H9 (cell line): ENCODE data around the gene UBAC2. TPM values are rescaled to one million over a fixed set of nuclear protein-coding genes. Genes with fewer than 3 reads are reported as not detected.

ENCODE experiments used
- DNase-seq: peaks from one replicate; pipeline ENCODE4 v3.0.0-alpha.2; 2017
- H2AFZ ChIP-seq: one replicate; pipeline ENCODE4 v1.6.1; 2013; ENCODE audit warnings: mild to moderate bottlenecking, low read length, control low read depth, moderate library complexity
- H2AK5ac ChIP-seq: 2 replicates; pipeline ENCODE4 v1.6.1; 2013; ENCODE audit warnings: low read length, control low read depth, mixed read lengths; ENCODE audit not compliant: insufficient read length
- H2BK120ac ChIP-seq: one replicate; pipeline ENCODE4 v1.6.1; 2013; ENCODE audit warnings: low read depth, mild to moderate bottlenecking, low read length, control low read depth, inconsistent platforms; ENCODE audit not compliant: poor library complexity, severe bottlenecking
- H2BK12ac ChIP-seq: 2 replicates; pipeline ENCODE4 v1.6.1; 2013; ENCODE audit warnings: low read length, control low read depth, mixed read lengths, low read depth; ENCODE audit not compliant: insufficient read length
- H2BK15ac ChIP-seq: 2 replicates; pipeline ENCODE4 v1.6.1; 2013; ENCODE audit warnings: low read depth, low read length, control low read depth
- H2BK20ac ChIP-seq: one replicate; pipeline ENCODE4 v1.6.1; 2013; ENCODE audit warnings: low read depth, mild to moderate bottlenecking, low read length, control low read depth, inconsistent platforms; ENCODE audit not compliant: poor library complexity, severe bottlenecking
- H2BK5ac ChIP-seq: 2 replicates; pipeline ENCODE4 v1.6.1; 2013; ENCODE audit warnings: low read length, control low read depth, mixed read lengths; ENCODE audit not compliant: insufficient read length
- H3K14ac ChIP-seq: 2 replicates; pipeline ENCODE4 v1.6.1; 2013; ENCODE audit warnings: low read length, control low read depth; ENCODE audit not compliant: insufficient read depth
- H3K18ac ChIP-seq: 2 replicates; pipeline ENCODE4 v1.6.1; 2013; ENCODE audit warnings: low read depth, mild to moderate bottlenecking, mixed read lengths, low read length, control low read depth; ENCODE audit not compliant: insufficient read length
- H3K23ac ChIP-seq: 2 replicates; pipeline ENCODE4 v1.6.1; 2013; ENCODE audit warnings: low read length, control low read depth, mixed read lengths, low read depth; ENCODE audit not compliant: insufficient read length
- H3K23me2 ChIP-seq: 2 replicates; pipeline ENCODE4 v1.6.1; 2013; ENCODE audit warnings: low read depth, mild to moderate bottlenecking, mixed read lengths, low read length, control low read depth; ENCODE audit not compliant: insufficient read length, poor library complexity, severe bottlenecking
- H3K27ac ChIP-seq: 2 replicates; pipeline ENCODE4 v1.5.1; 2013; ENCODE audit warnings: low read length, control low read depth, mixed read lengths, low read depth; ENCODE audit not compliant: insufficient read length
- H3K27me3 ChIP-seq: 2 replicates; pipeline ENCODE4 v1.6.1; 2013; ENCODE audit warnings: low read length, control low read depth, inconsistent platforms; ENCODE audit not compliant: insufficient read depth
- H3K4ac ChIP-seq: 2 replicates; pipeline ENCODE4 v1.6.1; 2013; ENCODE audit warnings: low read depth, mild to moderate bottlenecking, control low read depth, inconsistent platforms, low read length, moderate library complexity
- H3K4me1 ChIP-seq: 2 replicates; pipeline ENCODE4 v1.6.1; 2013; ENCODE audit warnings: low read length, control low read depth, inconsistent platforms; ENCODE audit not compliant: insufficient read depth
- H3K4me2 ChIP-seq: 2 replicates; pipeline ENCODE4 v1.6.1; 2013; ENCODE audit warnings: low read length, control low read depth, mixed read lengths; ENCODE audit not compliant: insufficient read length, insufficient read depth
- H3K56ac ChIP-seq: 2 replicates; pipeline ENCODE4 v1.6.1; 2013; ENCODE audit warnings: low read depth, mild to moderate bottlenecking, mixed read lengths, low read length, control low read depth; ENCODE audit not compliant: insufficient read length
- H3K79me1 ChIP-seq: 2 replicates; pipeline ENCODE4 v1.6.1; 2013; ENCODE audit warnings: low read depth, mild to moderate bottlenecking, moderate library complexity, low read length, control low read depth, inconsistent platforms; ENCODE audit not compliant: insufficient read depth, poor library complexity, severe bottlenecking
- H3K79me2 ChIP-seq: 2 replicates; pipeline ENCODE4 v1.6.1; 2013; ENCODE audit warnings: low read length, control low read depth, inconsistent platforms; ENCODE audit not compliant: insufficient read depth
- H3K9ac ChIP-seq: 2 replicates; pipeline ENCODE4 v1.6.1; 2013; ENCODE audit warnings: low read length, control low read depth, mixed read lengths; ENCODE audit not compliant: insufficient read length; ENCODE audit errors: extremely low read depth
- H3K9me3 ChIP-seq: one replicate; pipeline ENCODE4 v1.6.1; 2013; ENCODE audit warnings: low read depth, low read length, inconsistent platforms; ENCODE audit not compliant: control insufficient read depth
- H3T11ph ChIP-seq: one replicate; pipeline ENCODE4 v1.6.1; 2013; ENCODE audit warnings: mild to moderate bottlenecking, low read length, control low read depth, inconsistent platforms
- H4K20me1 ChIP-seq: one replicate; pipeline ENCODE4 v1.6.1; 2013; ENCODE audit not compliant: control insufficient read depth, insufficient read length, insufficient read depth
- H4K5ac ChIP-seq: 2 replicates; pipeline ENCODE4 v1.6.1; 2013; ENCODE audit warnings: low read depth, mild to moderate bottlenecking, mixed read lengths, low read length, control low read depth; ENCODE audit not compliant: insufficient read length
- H4K8ac ChIP-seq: replicated peaks from 2 replicates; pipeline ENCODE4 v1.6.1; 2013; ENCODE audit warnings: low read length, control low read depth, mixed read lengths, low read depth; ENCODE audit not compliant: insufficient read length
- H4K91ac ChIP-seq: 2 replicates; pipeline ENCODE4 v1.6.1; 2013; ENCODE audit warnings: low read depth, mild to moderate bottlenecking, moderate library complexity, mixed read lengths, low read length, control low read depth; ENCODE audit not compliant: insufficient read length
- H3K27ac Mint-ChIP-seq, 3 experiments: 2 replicates in 2 of 3; 3 replicates in 1 of 3; pipeline ENCODE4 v1.8.0; 2020 to 2021; ENCODE audit warnings: mixed read lengths in 3 of 3, mild to moderate bottlenecking in 1 of 3, moderate library complexity in 1 of 3
- H3K27me3 Mint-ChIP-seq: 2 replicates; pipeline ENCODE4 v1.8.0; 2021; ENCODE audit warnings: low read depth, mild to moderate bottlenecking, moderate library complexity, mixed read lengths
- H3K36me3 Mint-ChIP-seq, 3 experiments: 2 replicates in 2 of 3; 3 replicates in 1 of 3; pipeline ENCODE4 v1.8.0; 2020 to 2021; ENCODE audit warnings: low read depth in 3 of 3, mixed read lengths in 3 of 3; ENCODE audit not compliant: insufficient read depth in 1 of 3
- H3K4me1 Mint-ChIP-seq, 2 experiments: 2 replicates each; pipeline ENCODE4 v1.8.0; 2020; ENCODE audit warnings: mixed read lengths in 2 of 2
- H3K4me3 Mint-ChIP-seq, 2 experiments: 2 replicates in 1 of 2; 3 replicates in 1 of 2; pipeline ENCODE4 v1.8.0; 2020 to 2021; ENCODE audit warnings: mild to moderate bottlenecking in 2 of 2, mixed read lengths in 2 of 2, moderate library complexity in 1 of 2
- H3K9me3 Mint-ChIP-seq, 2 experiments: 2 replicates in 1 of 2; 3 replicates in 1 of 2; pipeline ENCODE4 v1.8.0; 2020; ENCODE audit warnings: mild to moderate bottlenecking in 2 of 2, mixed read lengths in 2 of 2, moderate library complexity in 1 of 2
- CTCF ChIP-seq: fragments of 200-600 bp; sonication (generic); conservative IDR thresholded peaks from 3 replicates; pipeline ENCODE4 v1.8.0; 2021; ENCODE audit warnings: antibody characterized with exemption, mild to moderate bottlenecking
- WGBS: extraction: QIAGEN DNeasy Blood & Tissue Kit; methylation state at CpG from one replicate; pipeline ENCODE4 v1.1.7; 2013; ENCODE audit warnings: missing lambda C conversion rate, low lambda C conversion rate, mixed read lengths; ENCODE audit not compliant: insufficient read length; ENCODE audit errors: extremely low coverage; 5-methylcytosine and 5-hydroxymethylcytosine counted together
- microRNA-seq: library from miRNA; unstranded; fragments of <30 nt; microRNA quantifications from one replicate; pipeline ENCODE4, GENCODE V29; 2020; ENCODE audit warnings: borderline microRNAs expressed
- total RNA-seq: library from RNA; stranded (reverse); gene quantifications from 2 replicates; pipeline ENCODE4 v1.2.1, GENCODE V29; 2021

The UBAC2 gene
- total RNA-seq, 1 experiment from 2014 or later, result 52.3 TPM

DNA sequence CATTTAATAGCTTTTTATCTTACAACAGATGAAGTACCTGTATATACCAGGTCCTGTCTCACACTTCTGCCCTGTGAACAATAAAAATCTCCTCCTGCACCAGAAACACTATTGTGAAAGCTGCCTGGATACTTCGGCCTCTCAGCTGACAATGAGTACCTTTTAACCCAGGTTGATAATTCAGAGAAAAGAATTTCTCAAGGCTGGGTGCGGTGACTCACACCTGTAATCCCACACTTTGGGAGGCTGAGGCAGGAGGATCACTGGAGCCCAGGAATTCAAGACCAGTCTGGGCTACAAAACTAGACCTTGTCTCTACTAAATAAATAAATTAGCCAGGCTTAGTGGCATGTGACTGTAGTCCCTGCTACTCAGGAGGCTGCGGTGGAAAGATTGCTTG, 235.3 kb downstream of the UBAC2 start:
- H3K4me3 Mint-ChIP-seq, result no peak overlapping the region

More for the DNA sequence above, 235.3 kb downstream of the UBAC2 start:
- peaks cover 9% of the 10 kb centered on the region; the same call in 1 of the 2 replicates for H3K4me1 ChIP-seq
- H3K18ac ChIP-seq, result no peak overlapping the region
- Mint-ChIP-seq H3K9me3 (peaks cover 0 to 3% of the 10 kb centered on the region in 2 experiments; a peak in 1 of 5 replicates), H3K27me3 (peaks cover 18% of the 10 kb centered on the region), H3K36me3 (peaks cover 0 to 3% (median 0%) of the 10 kb centered on the region in 3 experiments; a peak in 1 of 7 replicates), H3K27ac (no peak overlapping the region), H3K4me1 (peaks cover 46% of the 10 kb centered on the region in 2 experiments)
- no peak overlapping the region for H2AK5ac ChIP-seq
- no peak overlapping the region for H4K5ac ChIP-seq
- no peak overlapping the region for H2AFZ ChIP-seq
- DNase-seq, result no peak
- H3K9ac ChIP-seq, result no peak overlapping the region
- H3K56ac ChIP-seq, result no peak overlapping the region
- no peaks in the 10 kb centered on the region for H3K79me2 ChIP-seq
- H3K27me3 ChIP-seq, result no peaks in the 10 kb centered on the region
- no peak overlapping the region for H4K91ac ChIP-seq
- no peaks in the 10 kb centered on the region for H3K23me2 ChIP-seq
- no peak overlapping the region for H2BK5ac ChIP-seq
- no peak overlapping the region for H3K23ac ChIP-seq
- no peaks in the 10 kb centered on the region for H3K79me1 ChIP-seq
- no peak overlapping the region for H2BK120ac ChIP-seq
- no CpG with 5 or more reads among the region's 3 CpGs for WGBS
- H3K14ac ChIP-seq, result no peak overlapping the region
- no peak overlapping the region for H3T11ph ChIP-seq
- no peak overlapping the region for H3K27ac ChIP-seq
- H2BK15ac ChIP-seq, result no peak overlapping the region
- H2BK12ac ChIP-seq, result no peak overlapping the region
- H4K20me1 ChIP-seq, result no peaks in the 10 kb centered on the region
- no peak overlapping the region for H2BK20ac ChIP-seq
- no peak for TF ChIP-seq CTCF
- H3K9me3 ChIP-seq, result no peaks in the 10 kb centered on the region
- no peak overlapping the region for H4K8ac ChIP-seq
- H3K4ac ChIP-seq, result no peak overlapping the region
- no peak overlapping the region for H3K4me2 ChIP-seq

Small RNA genes lying within 50 kb of the gene (microRNA-seq; reads per million reads assigned to microRNA genes)
- not detected for gene MIR623

Other genes with a start within 250 kb of the UBAC2 start
- 19.0 and 23.0 TPM in 2 replicates for gene DOCK9, start 222.8 kb upstream of the UBAC2 start, total RNA-seq
- not detected in 2 replicates for gene GPR18, start 57.5 kb downstream of the UBAC2 start, total RNA-seq
- gene GPR183, start 106.5 kb downstream of the UBAC2 start, total RNA-seq, result not detected in 2 replicates